SK-N-MC (cell line): ENCODE data around the gene CASZ1.

Experiments used
- EZH2 ChIP-seq: fragments of 200-600 bp; sonication (generic); IDR thresholded peaks from one replicate; pipeline ENCODE4 v1.6.1; 2017; ENCODE audit warnings: antibody characterized with exemption
- FOXP2 ChIP-seq: optimal IDR thresholded peaks from 2 replicates; pipeline ENCODE3; 2011; ENCODE audit warnings: mild to moderate bottlenecking, moderate library complexity; ENCODE audit not compliant: insufficient read depth; ENCODE audit errors: extremely low read length, control extremely low read depth
- POLR2AphosphoS5 ChIP-seq: IDR thresholded peaks from 2 replicates; pipeline ENCODE4 v1.6.1; 2012; ENCODE audit warnings: mild to moderate bottlenecking, low read depth, low read length, borderline replicate concordance

- TF ChIP-seq POLR2AphosphoS5 = no peak
- TF ChIP-seq EZH2 = no peak
- TF ChIP-seq FOXP2 = no peak
Measured at GRCh38 chr1:10674700-10675609, 121.5 kb downstream of the CASZ1 start.
